ENCODE data around the gene OSBPL9. TPM values are rescaled to one million over a fixed set of nuclear protein-coding genes. Genes with fewer than 3 reads are reported as not detected.

Gene OSBPL9
- polyA plus RNA-seq, 1 donor (not counting 4 experiments of a cell fraction or from before 2014, with no cell fraction given), result 62.7 TPM

- DNase-seq (ENCODE audit: low read depth, low spot score) (no peak), FAIRE-seq (no peak)
- Histone ChIP-seq H2AFZ (ENCODE audit: control insufficient read depth, low read length) (no peak overlapping the region), H3K9me1 (ENCODE audit: control insufficient read depth, extremely low read depth, insufficient read depth, low read length) (no peaks in the 10 kb centered on the region), H3K4me3 (ENCODE audit: control insufficient read depth in 2 of 3, extremely low read depth in 1 of 3, insufficient read depth in 2 of 3, low read depth in 1 of 3, low read length in 3 of 3) (no peak overlapping the region), H3K36me3 (ENCODE audit: control insufficient read depth in 2 of 2, extremely low read depth in 1 of 2, insufficient read depth in 2 of 2, low read length in 2 of 2) (no peaks in the 10 kb centered on the region), H3K27ac (ENCODE audit: control insufficient read depth, insufficient read depth, low read length) (no peak overlapping the region), H3K9me3 (ENCODE audit: control insufficient read depth, low read depth, low read length) (no peaks in the 10 kb centered on the region), H3K4me2 (ENCODE audit: control insufficient read depth, extremely low read depth, insufficient read depth, low read depth, low read length) (no peak overlapping the region), H3K79me2 (ENCODE audit: control insufficient read depth, insufficient read depth, low read length) (peaks cover 57% of the 10 kb centered on the region), H3K27me3 (ENCODE audit: control insufficient read depth, extremely low read depth, insufficient read depth, low read length) (no peaks in the 10 kb centered on the region), H3K4me1 (ENCODE audit: control insufficient read depth, extremely low read depth, insufficient read depth, low read length) (peaks cover 3% of the 10 kb centered on the region), H4K20me1 (ENCODE audit: control insufficient read depth, extremely low read depth, insufficient read depth, low read length) (peaks cover 3% of the 10 kb centered on the region), H3K9ac (ENCODE audit: control insufficient read depth, extremely low read depth, insufficient read depth, low read length) (no peak overlapping the region)
- TF ChIP-seq EZH2 (IDR thresholded peaks at IDR 0.05; ENCODE audit: low read length) (no peak), CTCF (optimal IDR thresholded peaks at IDR 0.05 in 1 of 3, IDR thresholded peaks at IDR 0.05 in 1 of 3, conservative IDR thresholded peaks at IDR 0.05 in 1 of 3; ENCODE audit: extremely low read depth in 1 of 3, insufficient read depth in 2 of 3, low read length in 3 of 3) (no peak)
- dilution Hi-C loops (cut with MboI; ENCODE audit: extremely low pct_ligation_motif_present, low sequenced_read_pairs), result no loop called here
Observed at GRCh38 chr1:51733793-51734522, 117.1 kb downstream of the OSBPL9 start.

- H3K79me2 ChIP-seq (ENCODE audit: control insufficient read depth, insufficient read depth, low read length), result peaks cover 60% of the 10 kb centered on the region
- no peak for FAIRE-seq
- no peak for DNase-seq (ENCODE audit: low read depth, low spot score)
- dilution Hi-C loops (cut with MboI; ENCODE audit: extremely low pct_ligation_motif_present, low sequenced_read_pairs), result no loop called here
- H3K9me1 ChIP-seq (ENCODE audit: control insufficient read depth, extremely low read depth, insufficient read depth, low read length), result no peaks in the 10 kb centered on the region
- no peak for TF ChIP-seq EZH2 (IDR thresholded peaks at IDR 0.05; ENCODE audit: low read length)
- TF ChIP-seq CTCF (optimal IDR thresholded peaks at IDR 0.05 in 1 of 3, IDR thresholded peaks at IDR 0.05 in 1 of 3, conservative IDR thresholded peaks at IDR 0.05 in 1 of 3; ENCODE audit: extremely low read depth in 1 of 3, insufficient read depth in 2 of 3, low read length in 3 of 3), result no peak
- no peak overlapping the region for H3K27ac ChIP-seq (ENCODE audit: control insufficient read depth, insufficient read depth, low read length)
- H3K9ac ChIP-seq (ENCODE audit: control insufficient read depth, extremely low read depth, insufficient read depth, low read length), result no peak overlapping the region
- H3K27me3 ChIP-seq (ENCODE audit: control insufficient read depth, extremely low read depth, insufficient read depth, low read length), result no peaks in the 10 kb centered on the region
- H3K9me3 ChIP-seq (ENCODE audit: control insufficient read depth, low read depth, low read length), result no peaks in the 10 kb centered on the region
- no peak overlapping the region for H3K4me3 ChIP-seq (ENCODE audit: control insufficient read depth in 2 of 3, extremely low read depth in 1 of 3, insufficient read depth in 2 of 3, low read depth in 1 of 3, low read length in 3 of 3)
- no peak overlapping the region for H2AFZ ChIP-seq (ENCODE audit: control insufficient read depth, low read length)
- peaks cover 3% of the 10 kb centered on the region for H3K4me1 ChIP-seq (ENCODE audit: control insufficient read depth, extremely low read depth, insufficient read depth, low read length)
- H3K36me3 ChIP-seq (ENCODE audit: control insufficient read depth in 2 of 2, extremely low read depth in 1 of 2, insufficient read depth in 2 of 2, low read length in 2 of 2), result no peaks in the 10 kb centered on the region
- H4K20me1 ChIP-seq (ENCODE audit: control insufficient read depth, extremely low read depth, insufficient read depth, low read length), result peaks cover 3% of the 10 kb centered on the region
- H3K4me2 ChIP-seq (ENCODE audit: control insufficient read depth, extremely low read depth, insufficient read depth, low read depth, low read length), result no peak overlapping the region
Observed at GRCh38 chr1:51734896-51735745, 118.2 kb downstream of the OSBPL9 start.

Measured in keratinocyte (primary cell).